ENCODE results near the gene UGT1A9.

The UGT1A9 gene

DNA sequence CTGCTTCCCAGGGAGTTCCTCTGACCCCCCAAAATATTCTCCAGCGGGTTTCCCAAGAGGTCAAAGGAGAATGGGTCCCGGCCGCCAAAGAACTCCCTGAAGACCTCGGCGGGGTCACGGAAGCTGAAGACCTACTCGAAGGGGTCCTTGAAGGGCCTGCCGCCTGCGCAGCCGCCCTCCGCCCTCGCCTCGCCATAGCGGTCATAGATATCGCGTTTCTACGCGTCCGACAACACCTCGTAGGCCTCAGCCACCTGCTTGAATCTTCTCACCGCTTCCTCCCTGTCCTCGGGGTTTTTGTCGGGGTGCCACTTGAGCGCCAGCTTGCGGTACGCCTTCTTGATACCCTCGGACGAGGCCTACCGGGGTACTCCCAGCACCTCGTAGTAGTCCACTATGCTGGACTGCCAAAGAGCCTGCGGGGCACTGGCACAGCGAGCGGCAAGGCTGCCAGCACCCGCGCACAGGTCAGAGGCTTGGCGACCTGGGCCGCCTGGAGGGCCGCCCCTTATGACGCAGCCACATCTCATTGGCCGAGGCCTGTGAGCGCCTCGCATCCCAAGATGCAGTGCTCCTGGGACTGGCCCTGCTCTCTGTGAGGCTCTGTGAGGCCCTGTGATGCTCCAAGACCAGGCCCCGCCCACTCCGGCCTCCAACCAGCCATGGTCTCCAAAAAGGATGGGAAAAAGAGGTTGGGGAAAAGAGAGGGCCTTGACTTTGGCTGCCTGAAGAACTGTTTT lies 83.3 kb downstream of the UGT1A9 start:
- TF ChIP-seq, protein P1, sequence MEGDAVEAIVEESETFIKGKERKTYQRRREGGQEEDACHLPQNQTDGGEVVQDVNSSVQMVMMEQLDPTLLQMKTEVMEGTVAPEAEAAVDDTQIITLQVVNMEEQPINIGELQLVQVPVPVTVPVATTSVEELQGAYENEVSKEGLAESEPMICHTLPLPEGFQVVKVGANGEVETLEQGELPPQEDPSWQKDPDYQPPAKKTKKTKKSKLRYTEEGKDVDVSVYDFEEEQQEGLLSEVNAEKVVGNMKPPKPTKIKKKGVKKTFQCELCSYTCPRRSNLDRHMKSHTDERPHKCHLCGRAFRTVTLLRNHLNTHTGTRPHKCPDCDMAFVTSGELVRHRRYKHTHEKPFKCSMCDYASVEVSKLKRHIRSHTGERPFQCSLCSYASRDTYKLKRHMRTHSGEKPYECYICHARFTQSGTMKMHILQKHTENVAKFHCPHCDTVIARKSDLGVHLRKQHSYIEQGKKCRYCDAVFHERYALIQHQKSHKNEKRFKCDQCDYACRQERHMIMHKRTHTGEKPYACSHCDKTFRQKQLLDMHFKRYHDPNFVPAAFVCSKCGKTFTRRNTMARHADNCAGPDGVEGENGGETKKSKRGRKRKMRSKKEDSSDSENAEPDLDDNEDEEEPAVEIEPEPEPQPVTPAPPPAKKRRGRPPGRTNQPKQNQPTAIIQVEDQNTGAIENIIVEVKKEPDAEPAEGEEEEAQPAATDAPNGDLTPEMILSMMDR (IDR thresholded peaks at IDR 0.05) = no peak

DNA sequence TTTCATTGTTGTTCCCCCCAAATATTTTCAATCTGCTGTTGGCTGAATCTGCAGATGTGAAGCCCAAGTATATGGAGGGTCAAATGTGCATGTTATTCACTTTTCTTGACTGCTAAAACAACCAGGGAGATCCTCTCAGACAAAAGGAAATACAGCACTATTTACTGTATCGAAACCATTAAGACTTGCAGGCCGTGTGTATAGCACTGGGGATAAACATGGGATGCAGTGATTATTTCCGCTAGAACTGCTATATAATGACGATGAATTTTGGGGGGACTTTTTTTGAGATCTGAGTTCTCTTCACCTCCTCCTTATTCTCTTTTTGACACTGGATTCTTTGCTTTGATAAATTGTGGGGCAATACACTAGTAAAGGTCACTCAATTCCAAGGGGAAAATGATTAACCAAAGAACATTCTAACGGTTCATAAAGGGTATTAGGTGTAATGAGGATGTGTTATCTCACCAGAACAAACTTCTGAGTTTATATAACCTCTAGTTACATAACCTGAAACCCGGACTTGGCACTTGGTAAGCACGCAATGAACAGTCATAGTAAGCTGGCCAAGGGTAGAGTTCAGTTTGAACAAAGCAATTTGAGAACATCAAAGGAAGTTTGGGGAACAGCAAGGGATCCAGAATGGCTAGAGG lies 84.9 kb downstream of the UGT1A9 start:
- TF ChIP-seq, protein P1 (IDR thresholded peaks at IDR 0.05) = no peak

DNA sequence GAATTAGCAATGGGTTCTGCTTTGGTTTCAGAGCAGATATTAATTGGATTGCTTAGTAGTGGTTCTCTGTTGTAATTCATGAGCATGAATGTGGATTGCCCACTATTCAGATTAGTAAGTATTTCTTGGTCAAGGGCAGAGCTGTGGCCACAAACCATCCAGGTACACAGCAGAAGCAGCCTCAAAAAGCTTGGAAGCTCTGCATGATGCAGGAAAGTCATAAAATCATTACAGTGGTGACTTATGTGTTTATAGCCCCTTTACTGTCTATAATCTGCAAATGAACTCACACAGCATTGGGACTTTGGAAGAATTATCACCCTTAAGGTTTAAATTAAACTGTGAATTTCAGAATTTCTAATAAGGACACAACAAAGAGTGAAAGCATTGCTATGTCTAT lies 86.4 kb downstream of the UGT1A9 start:
- TF ChIP-seq, protein P1 (IDR thresholded peaks at IDR 0.05) = no peak

DNA sequence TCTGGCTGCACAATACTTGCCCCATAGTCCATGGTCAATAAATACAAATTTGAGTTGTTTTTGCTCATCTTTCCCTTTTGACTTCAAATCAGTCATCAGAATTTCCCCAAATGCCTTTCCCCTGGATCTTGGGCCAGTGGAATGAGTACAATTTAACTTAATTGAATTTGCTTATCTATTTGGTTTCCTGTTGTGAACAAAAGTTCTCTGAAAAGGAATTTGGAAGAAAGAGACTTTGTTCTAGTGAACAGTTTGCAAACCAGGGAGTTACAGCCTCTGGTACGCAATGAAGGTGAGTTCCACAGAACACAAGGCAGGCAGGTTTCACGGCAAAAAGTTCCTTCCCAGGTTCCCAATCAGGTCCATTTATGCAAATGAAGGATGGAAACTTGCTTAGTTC lies 87.2 kb downstream of the UGT1A9 start:
- TF ChIP-seq, protein P1 (IDR thresholded peaks at IDR 0.05) = no peak

DNA sequence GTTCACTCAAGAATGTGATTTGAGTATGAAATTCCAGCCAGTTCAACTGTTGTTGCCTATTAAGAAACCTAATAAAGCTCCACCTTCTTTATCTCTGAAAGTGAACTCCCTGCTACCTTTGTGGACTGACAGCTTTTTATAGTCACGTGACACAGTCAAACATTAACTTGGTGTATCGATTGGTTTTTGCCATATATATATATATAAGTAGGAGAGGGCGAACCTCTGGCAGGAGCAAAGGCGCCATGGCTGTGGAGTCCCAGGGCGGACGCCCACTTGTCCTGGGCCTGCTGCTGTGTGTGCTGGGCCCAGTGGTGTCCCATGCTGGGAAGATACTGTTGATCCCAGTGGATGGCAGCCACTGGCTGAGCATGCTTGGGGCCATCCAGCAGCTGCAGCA lies 88.3 kb downstream of the UGT1A9 start, which contains the start of gene UGT1A1:
Gene UGT1A1, plus strand, starts transcription at position 228 of the 400 bp plus-strand sequence. Its CDS starts 18 bp downstream, at position 246.
- TF ChIP-seq, protein P1 (IDR thresholded peaks at IDR 0.05) = no peak

DNA sequence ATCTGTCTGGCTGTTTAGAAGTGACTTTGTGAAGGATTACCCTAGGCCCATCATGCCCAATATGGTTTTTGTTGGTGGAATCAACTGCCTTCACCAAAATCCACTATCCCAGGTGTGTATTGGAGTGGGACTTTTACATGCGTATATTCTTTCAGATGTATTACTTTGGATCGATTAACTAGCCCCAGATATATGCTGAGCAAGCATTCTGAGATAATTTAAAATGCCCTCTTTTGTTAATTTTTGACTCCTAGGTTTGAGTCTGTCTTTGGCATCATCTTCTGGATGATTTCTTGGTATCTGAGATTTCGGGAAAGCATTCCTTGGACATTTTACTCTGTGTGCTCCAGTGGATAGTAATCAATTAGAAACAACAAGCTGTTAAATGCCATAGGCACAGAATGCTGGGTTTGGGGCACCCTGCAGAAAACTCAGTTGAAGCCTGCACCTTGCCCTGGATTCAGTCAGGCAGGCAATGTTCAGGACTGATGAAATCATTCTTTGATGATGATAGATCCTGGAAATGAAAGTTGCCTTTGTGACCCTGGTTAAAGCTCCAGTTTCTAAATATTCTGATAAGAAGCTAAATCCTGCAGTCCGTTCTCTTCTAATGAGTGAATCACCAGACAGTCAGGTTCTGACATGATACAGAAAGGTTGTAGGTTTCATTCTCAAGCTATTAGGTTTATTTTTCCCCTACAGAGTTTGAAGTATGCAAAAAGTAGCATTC lies 89.5 kb downstream of the UGT1A9 start:
- TF ChIP-seq, protein P1 (IDR thresholded peaks at IDR 0.05) = no peak

DNA sequence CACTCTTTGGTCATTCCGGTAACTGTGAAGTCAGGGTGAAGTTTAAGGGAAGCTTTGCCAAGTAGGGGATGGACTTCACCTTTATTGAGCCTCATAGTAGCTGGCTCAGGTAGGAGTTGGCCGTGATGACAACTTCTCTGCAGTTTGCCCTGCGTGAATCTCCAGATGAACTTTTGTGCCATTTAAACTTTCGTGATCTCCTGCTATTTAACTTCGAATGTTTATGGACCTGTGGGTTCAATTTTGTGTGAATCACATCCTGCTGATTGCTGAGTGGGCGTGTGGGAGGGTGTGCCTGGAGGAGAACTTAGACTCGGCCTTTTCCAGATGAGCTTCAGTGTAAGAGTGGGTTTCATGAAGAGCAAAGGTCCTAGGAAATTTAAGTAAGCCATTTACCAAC lies 92.6 kb downstream of the UGT1A9 start:
- TF ChIP-seq, protein P1 (IDR thresholded peaks at IDR 0.05) = no peak

Measured in LNCAP (cell line).